ACC112 (cell line): ENCODE data around the gene TMEM135.
"Not testable (repeated sequence)": the region's sequence is repeated elsewhere in the genome, so short reads cannot be mapped to it uniquely, and the experiment has no call there.

ENCODE experiments used
- H2AFZ ChIP-seq: fragments of 200-600 bp; sonication (generic); one replicate; pipeline ENCODE4 v1.6.0; 2017; ENCODE audit warnings: antibody characterized with exemption, low read length; ENCODE audit not compliant: unreplicated experiment
- H3K27ac ChIP-seq: fragments of 200-600 bp; sonication (generic); 2 replicates; pipeline ENCODE4 v1.5.1; 2014; ENCODE audit warnings: low read depth, mild to moderate bottlenecking, antibody characterized with exemption, low read length, moderate library complexity
- H3K27me3 ChIP-seq: fragments of 200-600 bp; sonication (generic); 2 replicates; pipeline ENCODE4 v1.6.1; 2014; ENCODE audit warnings: mild to moderate bottlenecking, antibody characterized with exemption, low read length, moderate library complexity, mixed read lengths; ENCODE audit not compliant: insufficient read depth
- H3K36me3 ChIP-seq: fragments of 200-600 bp; sonication (generic); 2 replicates; pipeline ENCODE4 v1.6.1; 2016; ENCODE audit warnings: mild to moderate bottlenecking, antibody characterized with exemption, low read length, moderate library complexity, mixed read lengths; ENCODE audit not compliant: insufficient read depth
- H3K4me1 ChIP-seq: fragments of 200-600 bp; sonication (generic); one replicate; pipeline ENCODE4 v1.6.1; 2016; ENCODE audit warnings: low read length, mixed read lengths; ENCODE audit not compliant: insufficient read depth, unreplicated experiment, control insufficient read depth
- H3K4me3 ChIP-seq: fragments of 200-600 bp; sonication (generic); 2 replicates; pipeline ENCODE4 v1.5.1; 2014; ENCODE audit warnings: mild to moderate bottlenecking, low read depth, low read length
- H3K79me2 ChIP-seq: fragments of 200-600 bp; sonication (generic); one replicate; pipeline ENCODE4 v1.6.0; 2016; ENCODE audit warnings: low read length; ENCODE audit not compliant: control insufficient read depth, unreplicated experiment, insufficient read depth

Gene TMEM135

GRCh38 chr11:87081358-87081757 lies 43.6 kb downstream of the TMEM135 start:
- no peaks in the 10 kb centered on the region for H3K27me3 ChIP-seq
- H2AFZ ChIP-seq: no peak overlapping the region
- no peaks in the 10 kb centered on the region for H3K79me2 ChIP-seq
- H3K36me3 ChIP-seq: peaks cover 13% of the 10 kb centered on the region
- peak overlapping the region; percentile 64 for H3K4me3 ChIP-seq
- H3K27ac ChIP-seq: no peak overlapping the region
- no peaks in the 10 kb centered on the region for H3K4me1 ChIP-seq

- Histone ChIP-seq H3K79me2 (no peaks in the 10 kb centered on the region), H3K36me3 (peaks cover 2% of the 10 kb centered on the region), H3K4me3 (no peak overlapping the region), H3K4me1 (no peaks in the 10 kb centered on the region), H3K27ac (no peak overlapping the region), H3K27me3 (no peaks in the 10 kb centered on the region), H2AFZ (no peak overlapping the region)
These were observed 44.9 kb downstream of the TMEM135 start for GRCh38 chr11:87082590-87082989.

DNA sequence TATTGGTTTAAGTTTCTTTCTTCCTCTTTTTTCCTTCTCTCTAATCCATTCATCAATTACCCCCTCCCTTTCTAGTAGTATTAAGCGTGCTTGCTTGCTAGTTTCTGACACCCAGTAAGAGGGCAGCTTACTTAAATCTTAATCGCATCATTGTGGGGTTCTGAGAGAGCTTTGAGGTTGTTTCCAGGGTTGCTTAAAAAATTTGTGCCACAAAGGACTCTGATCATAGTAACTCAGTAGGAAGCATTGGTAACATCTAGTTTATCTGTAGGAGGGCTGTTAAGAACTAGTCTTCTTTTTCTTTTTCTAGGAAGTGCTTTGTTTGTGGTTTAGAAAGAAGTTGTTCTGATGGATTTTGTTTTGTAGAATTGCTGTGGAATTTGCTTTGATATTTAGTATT lies 45.3 kb downstream of the TMEM135 start:
- no peaks in the 10 kb centered on the region for H3K79me2 ChIP-seq
- no peaks in the 10 kb centered on the region for H3K27me3 ChIP-seq
- no peak overlapping the region for H2AFZ ChIP-seq
- no peak overlapping the region for H3K4me3 ChIP-seq
- H3K27ac ChIP-seq: no peak overlapping the region
- no peaks in the 10 kb centered on the region; the same call in 1 of the 2 replicates for H3K36me3 ChIP-seq
- no peaks in the 10 kb centered on the region for H3K4me1 ChIP-seq

- H3K27me3 ChIP-seq: no peaks in the 10 kb centered on the region
- H3K4me3 ChIP-seq: no peak overlapping the region
- no peaks in the 10 kb centered on the region for H3K79me2 ChIP-seq
- H2AFZ ChIP-seq: no peak overlapping the region
- no peaks in the 10 kb centered on the region for H3K4me1 ChIP-seq
- no peak overlapping the region for H3K27ac ChIP-seq
- H3K36me3 ChIP-seq: peaks cover 8% of the 10 kb centered on the region
These were observed 54.4 kb downstream of the TMEM135 start for GRCh38 chr11:87092159-87092558.

GRCh38 chr11:87092567-87092966 lies 54.8 kb downstream of the TMEM135 start:
- H3K79me2 ChIP-seq: no peaks in the 10 kb centered on the region

DNA sequence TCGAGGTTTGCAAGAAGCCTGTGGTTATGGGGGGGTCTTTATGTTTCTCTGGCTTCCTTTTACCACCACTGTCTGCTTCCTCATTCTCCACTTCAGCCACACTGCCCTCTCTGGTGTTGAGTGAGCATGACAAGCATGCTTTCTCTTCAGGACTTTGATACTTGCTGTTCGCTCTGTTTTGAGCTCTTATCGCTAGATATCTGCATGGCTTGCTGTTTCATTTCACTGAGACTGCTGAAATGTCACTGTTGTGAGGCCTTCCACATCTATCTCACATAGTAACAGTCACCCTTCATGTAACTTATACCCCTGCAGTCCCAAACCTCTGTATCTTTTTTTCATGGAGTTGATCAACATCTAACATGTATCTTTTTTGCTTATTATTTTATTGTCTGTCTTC lies 59.8 kb downstream of the TMEM135 start:
- Histone ChIP-seq H3K27me3 (no peaks in the 10 kb centered on the region), H2AFZ (no peak overlapping the region), H3K79me2 (no peaks in the 10 kb centered on the region), H3K4me3 (no peak overlapping the region), H3K27ac (no peak overlapping the region), H3K4me1 (no peaks in the 10 kb centered on the region), H3K36me3 (peaks cover under 1% of the 10 kb centered on the region; the same call in 1 of the 2 replicates)

More at GRCh38 chr11:87092567-87092966, 54.8 kb downstream of the TMEM135 start:
- Histone ChIP-seq H3K4me1 (no peaks in the 10 kb centered on the region), H2AFZ (no peak overlapping the region), H3K27me3 (no peaks in the 10 kb centered on the region), H3K36me3 (peaks cover 8% of the 10 kb centered on the region), H3K4me3 (no peak overlapping the region), H3K27ac (no peak overlapping the region)

DNA sequence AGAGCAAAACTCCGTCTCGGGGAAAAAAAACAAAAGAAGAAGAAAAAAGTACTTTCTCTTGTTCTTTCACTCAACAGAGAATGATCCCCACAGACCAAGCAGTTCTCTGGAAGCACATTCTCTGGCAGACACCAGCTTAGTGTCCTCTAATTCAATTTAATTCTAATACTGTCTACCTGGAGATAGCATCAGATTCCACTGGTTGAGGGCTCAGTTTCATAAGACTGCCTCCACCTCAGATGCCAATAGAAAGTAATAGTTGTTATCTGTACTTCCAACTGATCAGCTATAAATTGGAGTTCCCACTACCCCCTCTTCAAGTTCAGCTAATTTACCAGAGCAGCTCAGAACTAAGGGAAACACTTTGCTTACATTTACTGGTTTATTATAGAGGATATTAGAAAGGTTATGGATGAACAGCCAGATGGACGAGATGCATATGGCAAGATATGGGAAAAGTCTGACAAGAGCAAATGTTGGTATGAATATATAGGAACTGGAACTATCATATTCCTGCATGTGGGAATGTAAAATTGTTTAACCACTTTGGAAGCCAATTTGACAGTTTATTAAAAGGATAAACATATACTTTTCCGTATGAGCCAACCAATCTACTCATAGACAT lies 64.3 kb downstream of the TMEM135 start:
- Histone ChIP-seq H2AFZ (no peak overlapping the region), H3K4me1 (no peaks in the 10 kb centered on the region), H3K36me3 (no peaks in the 10 kb centered on the region), H3K79me2 (no peaks in the 10 kb centered on the region), H3K27ac (no peak overlapping the region), H3K27me3 (no peaks in the 10 kb centered on the region), H3K4me3 (no peak overlapping the region)

DNA sequence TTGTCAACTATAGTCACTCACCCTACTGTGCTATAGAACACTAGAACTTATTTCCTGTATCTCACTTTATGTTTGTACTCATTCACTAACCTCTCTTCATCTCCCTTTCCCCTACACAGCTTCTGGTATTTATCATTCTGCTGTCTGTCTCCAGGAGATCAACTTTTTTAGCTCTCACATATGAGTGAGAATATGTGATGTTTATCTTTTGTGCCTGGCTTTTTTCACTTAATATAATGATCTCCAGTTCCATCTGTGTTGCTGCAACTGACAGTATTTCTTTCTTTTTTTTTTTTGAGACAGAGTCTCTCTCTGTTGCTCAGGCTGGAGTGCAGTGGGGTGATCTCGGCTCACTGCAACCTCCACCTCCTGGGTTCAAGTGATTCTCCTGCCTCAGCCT lies 68.1 kb downstream of the TMEM135 start:
- not testable (repeated sequence) for H2AFZ ChIP-seq, H3K27ac ChIP-seq, H3K4me1 ChIP-seq, H3K79me2 ChIP-seq, H3K4me3 ChIP-seq, H3K27me3 ChIP-seq, H3K36me3 ChIP-seq

DNA sequence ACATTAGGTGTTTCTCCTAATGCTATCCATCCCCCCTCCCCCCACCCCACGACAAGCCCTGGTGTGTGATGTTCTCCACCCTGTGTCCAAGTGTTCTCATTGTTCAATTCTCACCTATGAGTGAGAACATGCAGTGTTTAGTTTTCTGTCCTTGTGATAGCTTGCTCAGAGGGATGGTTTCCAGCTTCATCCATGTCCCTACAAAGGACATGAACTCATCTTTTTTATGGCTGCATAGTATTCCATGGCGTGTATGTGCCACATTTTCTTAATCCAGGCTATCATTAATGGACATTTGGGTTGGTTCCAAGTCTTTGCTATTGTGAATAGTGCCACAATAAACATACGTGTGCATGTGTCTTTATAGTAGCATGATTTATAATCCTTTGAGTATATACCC lies 69.6 kb downstream of the TMEM135 start:
- H3K36me3 ChIP-seq, H3K4me1 ChIP-seq, H2AFZ ChIP-seq, H3K27me3 ChIP-seq, H3K79me2 ChIP-seq, H3K27ac ChIP-seq, H3K4me3 ChIP-seq: not testable (repeated sequence)

DNA sequence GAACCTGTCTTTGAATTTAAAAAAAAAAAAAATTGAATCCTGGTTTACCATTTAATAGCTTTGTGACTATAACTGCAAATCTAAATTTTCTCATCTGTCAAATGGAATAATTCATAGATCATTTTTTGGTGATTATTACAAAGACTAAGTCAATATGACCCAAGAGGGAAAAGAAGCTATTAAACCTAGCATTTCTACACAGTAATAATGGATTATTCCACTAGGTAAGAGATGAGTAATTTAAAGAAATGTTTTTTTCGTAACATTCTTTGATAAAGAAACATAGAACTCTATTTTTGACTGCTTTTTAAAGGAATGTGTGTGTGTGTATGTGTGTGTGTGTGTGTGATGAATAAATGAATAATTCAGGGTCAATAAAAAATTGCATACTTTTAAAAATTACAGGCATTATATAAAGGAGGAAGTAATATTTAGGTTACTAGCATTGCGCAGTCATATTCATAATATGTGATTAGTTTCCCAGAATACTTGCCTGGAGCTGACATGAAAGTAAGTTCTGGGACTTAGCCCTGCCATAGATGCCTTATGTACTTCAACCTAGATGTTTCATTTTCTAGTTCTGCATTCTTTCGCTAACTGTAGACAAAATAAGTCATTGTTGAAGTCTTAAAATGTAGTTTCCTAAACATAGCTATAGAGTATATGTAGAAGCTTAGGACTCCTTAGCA lies 72.9 kb downstream of the TMEM135 start:
- H3K79me2 ChIP-seq: no peaks in the 10 kb centered on the region
- H3K27me3 ChIP-seq: no peaks in the 10 kb centered on the region
- no peak overlapping the region for H2AFZ ChIP-seq
- H3K4me1 ChIP-seq: no peaks in the 10 kb centered on the region
- H3K27ac ChIP-seq: no peak overlapping the region
- H3K36me3 ChIP-seq: no peaks in the 10 kb centered on the region
- no peak overlapping the region for H3K4me3 ChIP-seq

- Histone ChIP-seq H2AFZ (no peak overlapping the region), H3K79me2 (no peaks in the 10 kb centered on the region), H3K27me3 (no peaks in the 10 kb centered on the region), H3K4me3 (no peak overlapping the region), H3K27ac (no peak overlapping the region), H3K4me1 (no peaks in the 10 kb centered on the region), H3K36me3 (no peaks in the 10 kb centered on the region)
These were observed 76.4 kb downstream of the TMEM135 start for GRCh38 chr11:87114093-87114492.
